ENCODE results near the gene GIPC2. TPM values are rescaled to one million over a fixed set of nuclear protein-coding genes. Genes with fewer than 3 reads are reported as not detected.

Gene GIPC2
- 1.9 and 3.0 TPM in 2 replicates for total RNA-seq

GRCh38 chr1:78045926-78046778 lies at the start of gene GIPC2:
Gene GIPC2, plus strand, starts transcription at chr1:78045966. Its CDS starts 129 bp downstream, at chr1:78046095.

GRCh38 chr1:78004719-78005447 lies 40.9 kb upstream of the GIPC2 start, which contains the start of gene DNAJB4:
Gene DNAJB4, plus strand, starts transcription at chr1:78004939. Its CDS starts 172 bp downstream, at chr1:78005111.

Other genes starting within 250 kb of the GIPC2 start
- 0.94 and 1.3 TPM in 2 replicates for gene NEXN, start 157.3 kb upstream of the GIPC2 start, total RNA-seq
- gene FUBP1, start 66.9 kb upstream of the GIPC2 start, total RNA-seq = 67.5 and 97.4 TPM in 2 replicates
- 8.0 and 11.8 TPM in 2 replicates for gene DNAJB4, start 41.0 kb upstream of the GIPC2 start, total RNA-seq

Measured in hair follicular keratinocyte (primary cell).